Gastrocnemius medialis (tissue), 4 donors: ENCODE data around the gene P4HA2. TPM values are rescaled to one million over a fixed set of nuclear protein-coding genes. Genes with fewer than 3 reads are reported as not detected.
A peak's percentile ranks its signal among the peaks of the same experiment; 100 is the strongest.

Experiments used
- ATAC-seq, 2 donors: fragments of 150-250 bp; one replicate each; pipeline ENCODE4 v1.9.1; 2016
- DNase-seq, 2 donors: peaks; one replicate each; pipeline ENCODE4 v3.0.0-alpha.2; 2019
- H3K27ac ChIP-seq, 4 donors: fragments of 200-600 bp; sonication (generic); 1 replicate in 1 of 4; 2 replicates in 3 of 4; pipeline ENCODE4 v1.5.1; 2016 to 2018; ENCODE audit warnings: mild to moderate bottlenecking in 2 of 4, moderate library complexity in 1 of 4
- H3K27me3 ChIP-seq, 3 donors: fragments of 200-600 bp; sonication (generic) in 2 of 3; 1 replicate in 1 of 3; 2 replicates in 2 of 3; pipeline versions ENCODE4 v1.5.1 to v1.6.0; 2016 to 2019; ENCODE audit warnings: mild to moderate bottlenecking in 1 of 3, moderate library complexity in 1 of 3
- H3K36me3 ChIP-seq, 2 donors: fragments of 200-600 bp; sonication (generic) in 1 of 2; one replicate each; pipeline ENCODE4 v1.5.1; 2017 to 2018
- H3K4me1 ChIP-seq, 2 donors: fragments of 200-600 bp; sonication (generic) in 1 of 2; one replicate each; pipeline ENCODE4 v1.5.1; 2016 to 2017; ENCODE audit warnings: mild to moderate bottlenecking in 2 of 2
- H3K4me3 ChIP-seq, 4 donors: fragments of 200-600 bp; sonication (generic) in 3 of 4; 1 replicate in 1 of 4; 2 replicates in 3 of 4; pipeline ENCODE4 v1.5.1; 2016 to 2019; ENCODE audit warnings: mild to moderate bottlenecking in 2 of 4
- H3K9me3 ChIP-seq, 3 donors: fragments of 200-600 bp; sonication (generic) in 2 of 3; 1 replicate in 1 of 3; 2 replicates in 2 of 3; pipeline ENCODE4 v1.5.1; 2016 to 2019
- POLR2A ChIP-seq, 2 donors: fragments of 450-650 bp; IDR thresholded peaks; one replicate each; pipeline ENCODE4 v1.6.1; 2017; ENCODE audit warnings: antibody characterized with exemption in 2 of 2, mild to moderate bottlenecking in 2 of 2, moderate library complexity in 2 of 2
- in situ Hi-C, 4 donors: fragments of 200-750 bp; cut with MboI; loops; one replicate each; pipeline versions ENCODE4 v1.15.0 to v1.8.0; 2017; ENCODE audit warnings: low sequenced_read_pairs in 4 of 4
- intact Hi-C: fragments of 100-400 bp; cut with DNase I; formaldehyde crosslinking; loops from one replicate; pipeline ENCODE4 v1.15.1; 2023; ENCODE audit warnings: low total_unique reads
- total RNA-seq, 4 donors: library from RNA; depleted of rRNA; stranded (reverse); fragments of >200 nt; gene quantifications; one replicate each; pipeline versions ENCODE4 v1.1.0 to v1.2.3, GENCODE V29; 2016
- TF ChIP-seq, protein P1 (sequence below), 5 experiments: fragments of 450-650 bp in 3 of 5; fragments of 200-600 bp in 2 of 5; sonication (generic) in 2 of 5; IDR thresholded peaks in 4 of 5; conservative IDR thresholded peaks in 1 of 5; 1 replicate in 4 of 5; 2 replicates in 1 of 5; pipeline ENCODE4 v1.5.1; 2016 to 2019; ENCODE audit warnings: antibody characterized with exemption in 5 of 5, mild to moderate bottlenecking in 3 of 5, moderate library complexity in 3 of 5

The P4HA2 gene
- total RNA-seq, 4 donors from 2014 or later: 5.8 to 15.7 (median 10.3) TPM

DNA sequence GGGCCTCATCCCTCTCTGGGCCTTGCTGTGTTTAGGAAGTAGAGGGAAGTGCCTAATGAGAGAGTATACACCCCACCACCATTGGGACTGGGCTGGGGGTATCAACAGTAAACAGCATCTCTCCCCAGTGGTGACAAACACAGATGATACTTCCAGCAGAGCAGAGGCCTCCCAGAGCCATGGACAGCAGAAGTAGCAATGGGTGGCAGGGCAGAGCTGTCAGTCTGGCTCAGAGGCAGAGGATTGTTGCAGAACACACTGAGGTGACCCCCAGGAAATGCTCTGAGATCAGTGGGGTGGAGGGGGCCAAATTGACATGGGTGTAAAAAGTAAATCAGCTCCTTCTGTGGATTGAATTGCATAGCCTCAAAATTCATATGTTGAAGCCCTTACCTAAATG, 12.1 kb upstream of the P4HA2 start:
- DNase-seq (no peak), ATAC-seq (no peak)
- no peak overlapping the region for H3K27ac ChIP-seq
- no peaks in the 10 kb centered on the region for H3K27me3 ChIP-seq
- in situ Hi-C loops: no loop called here
- no peaks in the 10 kb centered on the region for H3K9me3 ChIP-seq
- intact Hi-C loops: no loop called here
- H3K36me3 ChIP-seq: no peaks in the 10 kb centered on the region
- H3K4me1 ChIP-seq: no peaks in the 10 kb centered on the region
- TF ChIP-seq POLR2A (IDR thresholded peaks at IDR 0.05): no peak
- TF ChIP-seq, protein P1, sequence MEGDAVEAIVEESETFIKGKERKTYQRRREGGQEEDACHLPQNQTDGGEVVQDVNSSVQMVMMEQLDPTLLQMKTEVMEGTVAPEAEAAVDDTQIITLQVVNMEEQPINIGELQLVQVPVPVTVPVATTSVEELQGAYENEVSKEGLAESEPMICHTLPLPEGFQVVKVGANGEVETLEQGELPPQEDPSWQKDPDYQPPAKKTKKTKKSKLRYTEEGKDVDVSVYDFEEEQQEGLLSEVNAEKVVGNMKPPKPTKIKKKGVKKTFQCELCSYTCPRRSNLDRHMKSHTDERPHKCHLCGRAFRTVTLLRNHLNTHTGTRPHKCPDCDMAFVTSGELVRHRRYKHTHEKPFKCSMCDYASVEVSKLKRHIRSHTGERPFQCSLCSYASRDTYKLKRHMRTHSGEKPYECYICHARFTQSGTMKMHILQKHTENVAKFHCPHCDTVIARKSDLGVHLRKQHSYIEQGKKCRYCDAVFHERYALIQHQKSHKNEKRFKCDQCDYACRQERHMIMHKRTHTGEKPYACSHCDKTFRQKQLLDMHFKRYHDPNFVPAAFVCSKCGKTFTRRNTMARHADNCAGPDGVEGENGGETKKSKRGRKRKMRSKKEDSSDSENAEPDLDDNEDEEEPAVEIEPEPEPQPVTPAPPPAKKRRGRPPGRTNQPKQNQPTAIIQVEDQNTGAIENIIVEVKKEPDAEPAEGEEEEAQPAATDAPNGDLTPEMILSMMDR (IDR thresholded peaks at IDR 0.05 in 4 of 5, conservative IDR thresholded peaks at IDR 0.05 in 1 of 5): no peak
- H3K4me3 ChIP-seq: no peak overlapping the region

DNA sequence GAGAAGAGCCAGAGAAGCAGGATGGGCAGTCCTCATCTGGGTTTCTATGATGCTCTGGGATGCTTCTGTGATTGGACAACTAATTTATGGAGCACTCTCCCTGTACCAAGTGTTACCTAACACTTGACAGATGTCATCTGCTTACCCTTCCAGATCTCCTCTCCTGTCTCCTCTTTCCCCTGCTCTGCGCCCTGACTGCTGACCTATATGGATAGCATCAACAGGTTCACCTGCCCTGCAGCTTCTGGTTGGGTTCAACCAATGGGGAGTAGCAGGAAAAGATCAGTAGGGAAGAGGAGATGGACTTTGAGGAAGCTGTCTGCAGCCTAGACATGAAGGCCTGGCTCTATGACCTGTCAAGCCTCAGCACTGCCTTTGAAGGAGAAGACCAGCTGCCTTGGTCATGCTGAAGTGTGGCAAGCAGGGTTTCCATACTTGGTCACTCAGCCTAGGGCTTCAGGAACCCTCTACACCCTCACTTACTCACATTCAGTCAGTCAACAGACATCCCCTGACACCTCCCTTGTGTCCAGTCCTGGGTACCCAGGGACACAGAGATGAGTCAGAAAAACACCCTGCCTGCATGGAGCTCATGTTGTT, 11.3 kb upstream of the P4HA2 start:
- TF ChIP-seq, protein P1 (IDR thresholded peaks at IDR 0.05 in 4 of 5, conservative IDR thresholded peaks at IDR 0.05 in 1 of 5): no peak
- no peak for TF ChIP-seq POLR2A (IDR thresholded peaks at IDR 0.05)
- Histone ChIP-seq H3K4me1 (no peaks in the 10 kb centered on the region), H3K9me3 (no peaks in the 10 kb centered on the region), H3K27me3 (no peaks in the 10 kb centered on the region), H3K27ac (no peak overlapping the region), H3K4me3 (no peak overlapping the region), H3K36me3 (no peaks in the 10 kb centered on the region)
- ATAC-seq (no peak), DNase-seq (no peak)
- in situ Hi-C loops: no loop called here
- intact Hi-C loops: no loop called here

DNA sequence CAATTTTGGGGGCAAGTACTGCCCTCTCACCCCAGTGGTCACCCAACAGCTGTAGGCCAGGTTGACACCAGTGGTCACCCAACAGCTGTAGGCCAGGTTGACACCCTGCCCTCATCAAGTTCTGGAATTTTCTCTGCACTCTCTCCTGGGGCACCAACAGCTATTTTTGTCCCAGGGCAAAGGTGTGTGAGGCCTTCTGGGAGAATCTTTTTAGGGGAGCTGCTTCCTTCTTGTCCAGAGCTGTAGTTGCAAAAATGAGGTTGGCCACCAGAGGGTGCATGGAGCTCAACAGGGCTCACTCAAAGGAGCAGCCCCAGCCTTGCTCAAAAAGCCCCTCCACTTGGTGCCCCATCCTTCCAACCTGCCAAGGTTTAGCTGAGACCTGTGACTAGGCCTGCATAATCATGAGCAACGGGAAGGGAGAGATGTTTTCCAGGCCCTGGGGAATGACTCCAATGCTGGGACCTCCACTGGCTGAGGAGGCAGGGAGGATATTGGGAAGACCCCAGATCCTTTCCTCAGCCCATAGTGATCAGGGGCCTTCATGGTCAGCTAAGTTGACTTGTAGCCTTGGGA, 10.6 kb upstream of the P4HA2 start:
- Histone ChIP-seq H3K4me3 (no peak overlapping the region), H3K36me3 (no peaks in the 10 kb centered on the region), H3K27me3 (no peaks in the 10 kb centered on the region), H3K27ac (no peak overlapping the region), H3K4me1 (no peaks in the 10 kb centered on the region), H3K9me3 (no peaks in the 10 kb centered on the region)
- DNase-seq (peak in 1 of 2 donors; percentile 47), ATAC-seq (peak; percentile 67 to 73)
- in situ Hi-C loops (no loop called here), intact Hi-C loops (no loop called here)
- TF ChIP-seq, protein P1 (IDR thresholded peaks at IDR 0.05 in 4 of 5, conservative IDR thresholded peaks at IDR 0.05 in 1 of 5): peak; percentile 62 to 82 (median 78)
- TF ChIP-seq POLR2A (IDR thresholded peaks at IDR 0.05): no peak

DNA sequence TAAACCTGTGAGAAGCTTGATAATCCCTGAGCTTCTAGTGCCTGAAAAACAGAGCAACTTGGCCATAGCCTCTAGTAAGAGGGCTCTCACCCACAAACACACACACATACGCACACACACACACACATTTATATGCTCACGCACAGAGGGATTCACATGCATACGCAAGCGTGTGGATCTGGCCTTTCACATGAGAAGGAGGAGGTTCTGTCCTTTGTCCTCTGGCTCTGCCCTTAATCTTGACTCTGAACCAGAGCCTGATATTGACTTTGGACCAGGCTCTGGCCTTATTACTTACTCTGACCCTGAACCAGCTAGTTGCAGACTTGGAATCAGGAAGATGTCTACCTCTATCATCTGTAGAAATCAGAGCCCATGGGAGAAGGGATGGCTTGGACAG, 10.0 kb upstream of the P4HA2 start:
- intact Hi-C loops (no loop called here), in situ Hi-C loops (no loop called here)

More for the DNA sequence above, 10.0 kb upstream of the P4HA2 start:
- no peak for ATAC-seq
- H3K4me1 ChIP-seq: no peaks in the 10 kb centered on the region
- TF ChIP-seq, protein P1 (IDR thresholded peaks at IDR 0.05 in 4 of 5, conservative IDR thresholded peaks at IDR 0.05 in 1 of 5): no peak
- no peak for TF ChIP-seq POLR2A (IDR thresholded peaks at IDR 0.05)
- H3K4me3 ChIP-seq: no peak overlapping the region
- no peaks in the 10 kb centered on the region for H3K36me3 ChIP-seq
- no peaks in the 10 kb centered on the region for H3K27me3 ChIP-seq
- H3K9me3 ChIP-seq: no peaks in the 10 kb centered on the region
- DNase-seq: no peak
- H3K27ac ChIP-seq: no peak overlapping the region
